Loucy (cell line): Measurements from ENCODE around the gene C1orf174.

Experiments used
- H2AFZ ChIP-seq: fragments of 200-600 bp; sonication (generic); 2 replicates; pipeline ENCODE4 v1.6.0; 2016; ENCODE audit warnings: antibody characterized with exemption, mild to moderate bottlenecking, low read length, moderate library complexity
- H3F3A ChIP-seq: fragments of 200-600 bp; 2 replicates; pipeline ENCODE4 v1.6.0; 2016; ENCODE audit warnings: antibody characterized with exemption, low read depth, mild to moderate bottlenecking
- H3K27me3 ChIP-seq: fragments of 200-600 bp; sonication (generic); 2 replicates; pipeline ENCODE4 v1.6.1; 2014; ENCODE audit warnings: low read length, mild to moderate bottlenecking; ENCODE audit not compliant: insufficient read depth, poor library complexity, severe bottlenecking
- H3K36me3 ChIP-seq: fragments of 200-600 bp; sonication (generic); 2 replicates; pipeline ENCODE4 v1.6.1; 2016; ENCODE audit warnings: low read length; ENCODE audit not compliant: insufficient read depth
- H3K4me1 ChIP-seq: fragments of 200-600 bp; sonication (generic); 2 replicates; pipeline ENCODE4 v1.5.1; 2014; ENCODE audit warnings: low read length, mild to moderate bottlenecking; ENCODE audit not compliant: insufficient read depth, poor library complexity, severe bottlenecking
- H3K4me2 ChIP-seq: fragments of 200-600 bp; sonication (generic); 2 replicates; pipeline ENCODE4 v1.6.0; 2014; ENCODE audit warnings: antibody characterized with exemption, low read length, low read depth, mild to moderate bottlenecking; ENCODE audit not compliant: poor library complexity, severe bottlenecking
- H3K4me3 ChIP-seq: fragments of 200-600 bp; sonication (generic); 2 replicates; pipeline ENCODE4 v1.5.1; 2014; ENCODE audit warnings: low read length, mild to moderate bottlenecking, mixed read lengths; ENCODE audit not compliant: poor library complexity, severe bottlenecking
- H3K79me2 ChIP-seq: fragments of 200-600 bp; sonication (generic); 2 replicates; pipeline ENCODE4 v1.6.1; 2014; ENCODE audit warnings: low read length; ENCODE audit not compliant: insufficient read depth
- H3K9ac ChIP-seq: fragments of 200-600 bp; sonication (generic); 2 replicates; pipeline ENCODE4 v1.6.0; 2014; ENCODE audit warnings: mild to moderate bottlenecking, low read depth, low read length, moderate library complexity; ENCODE audit not compliant: poor library complexity, severe bottlenecking
- H3K9me2 ChIP-seq: fragments of 200-600 bp; sonication (generic); replicated peaks from 2 replicates; pipeline ENCODE4 v1.6.1; 2016; ENCODE audit warnings: low read depth, low read length, mixed read lengths
- H3K9me3 ChIP-seq: fragments of 200-600 bp; sonication (generic); 2 replicates; pipeline ENCODE4 v1.6.1; 2014; ENCODE audit warnings: mild to moderate bottlenecking, antibody characterized with exemption, low read length, low read depth; ENCODE audit not compliant: insufficient read depth
- H4K20me1 ChIP-seq: fragments of 200-600 bp; sonication (generic); 2 replicates; pipeline ENCODE4 v1.6.0; 2014; ENCODE audit warnings: antibody characterized with exemption, low read length, mild to moderate bottlenecking; ENCODE audit not compliant: insufficient read depth, poor library complexity, severe bottlenecking
- CTCF ChIP-seq: fragments of 200-600 bp; sonication (generic); conservative IDR thresholded peaks from 2 replicates; pipeline ENCODE4 v1.5.1; 2014; ENCODE audit warnings: mild to moderate bottlenecking, antibody characterized with exemption, low read length
- EZH2phosphoT487 ChIP-seq: fragments of 200-600 bp; IDR thresholded peaks from 2 replicates; pipeline ENCODE4 v1.6.1; 2018; ENCODE audit warnings: antibody characterized with exemption, mild to moderate bottlenecking, moderate library complexity, borderline replicate concordance

C1orf174 gene

DNA sequence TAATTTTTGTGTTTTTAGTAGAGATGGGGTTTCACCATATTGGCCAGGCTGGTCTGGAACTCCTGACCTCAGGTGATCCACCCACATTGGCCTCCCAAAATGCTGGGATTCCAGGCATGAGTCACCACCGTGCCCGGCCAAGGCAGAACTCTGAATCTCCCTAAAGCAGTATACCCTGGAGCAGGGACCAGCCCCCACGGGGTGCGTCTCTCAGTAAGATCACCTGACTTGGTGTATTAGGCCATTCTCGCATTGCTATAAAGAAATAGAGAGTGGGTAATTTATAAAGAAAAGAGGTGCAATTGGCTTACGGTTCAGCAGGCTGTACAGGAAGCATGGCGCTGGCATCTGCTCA is 28.6 kb downstream of the C1orf174 start:
- no peak overlapping the region for H3K4me2 ChIP-seq
- no peaks in the 10 kb centered on the region for H3K4me1 ChIP-seq
- H3K9me3 ChIP-seq = no peaks in the 10 kb centered on the region
- no peaks in the 10 kb centered on the region for H4K20me1 ChIP-seq
- no peak overlapping the region for H3K9ac ChIP-seq
- H3K9me2 ChIP-seq = no peaks in the 10 kb centered on the region
- no peaks in the 10 kb centered on the region; the same call in 1 of the 2 replicates for H3K36me3 ChIP-seq
- no peak overlapping the region for H2AFZ ChIP-seq
- H3F3A ChIP-seq = no peaks in the 10 kb centered on the region
- no peaks in the 10 kb centered on the region for H3K79me2 ChIP-seq
- TF ChIP-seq CTCF (no peak), EZH2phosphoT487 (no peak)
- no peaks in the 10 kb centered on the region for H3K27me3 ChIP-seq
- H3K4me3 ChIP-seq = no peak overlapping the region

GRCh38 chr1:3869751-3870301 is 30.2 kb downstream of the C1orf174 start:
- Histone ChIP-seq H3F3A (no peaks in the 10 kb centered on the region), H2AFZ (no peak overlapping the region), H3K9me3 (no peaks in the 10 kb centered on the region), H3K79me2 (no peaks in the 10 kb centered on the region), H3K4me3 (no peak overlapping the region), H3K36me3 (no peaks in the 10 kb centered on the region; the same call in 1 of the 2 replicates), H3K4me2 (no peak overlapping the region), H3K9me2 (no peaks in the 10 kb centered on the region), H3K9ac (no peak overlapping the region), H3K4me1 (no peaks in the 10 kb centered on the region), H4K20me1 (no peaks in the 10 kb centered on the region), H3K27me3 (no peaks in the 10 kb centered on the region)
- no peak for TF ChIP-seq CTCF
- no peak for TF ChIP-seq EZH2phosphoT487

DNA sequence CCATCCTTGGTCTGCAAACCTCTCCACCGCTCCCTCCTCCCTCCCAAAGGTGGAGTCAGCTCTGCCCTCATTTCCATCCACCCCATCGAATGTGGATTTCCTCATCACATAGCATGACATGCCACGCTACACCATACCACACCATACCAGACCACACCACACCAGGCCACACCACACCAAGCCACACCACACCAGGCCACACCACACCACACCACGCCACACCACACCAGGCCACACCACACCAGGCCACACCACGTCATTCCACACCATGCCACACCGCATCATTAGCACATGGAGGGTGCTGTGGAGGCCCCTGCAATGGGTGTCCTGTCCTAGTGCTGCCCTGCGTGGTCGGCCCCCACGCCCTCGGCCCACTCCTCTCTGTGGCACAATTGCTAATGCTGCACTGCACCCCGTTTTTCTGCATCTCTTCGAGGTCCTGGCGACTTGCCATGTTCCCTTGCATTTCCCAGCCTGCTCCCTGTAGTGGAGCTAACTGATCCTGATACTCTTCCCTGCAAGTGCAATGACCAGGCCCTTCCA is 31.5 kb downstream of the C1orf174 start:
- Histone ChIP-seq H4K20me1 (no peaks in the 10 kb centered on the region), H3K79me2 (no peaks in the 10 kb centered on the region), H3K4me3 (no peak overlapping the region), H3K4me2 (no peak overlapping the region), H3K4me1 (no peaks in the 10 kb centered on the region), H3K9ac (no peak overlapping the region), H3K27me3 (no peaks in the 10 kb centered on the region), H3K36me3 (no peaks in the 10 kb centered on the region; the same call in 1 of the 2 replicates), H3F3A (no peaks in the 10 kb centered on the region), H2AFZ (no peak overlapping the region), H3K9me2 (no peaks in the 10 kb centered on the region), H3K9me3 (no peaks in the 10 kb centered on the region)
- TF ChIP-seq CTCF (no peak), EZH2phosphoT487 (no peak)
